Measurements from ENCODE around the gene TRIP11.

TRIP11 gene

GRCh38 chr14:91926131-91926890 is 113.5 kb downstream of the TRIP11 start:
- TF ChIP-seq MAX (IDR thresholded peaks at IDR 0.05) (no peak), CREB1 (IDR thresholded peaks at IDR 0.05; ENCODE audit: low read depth) (no peak), EGR1 (IDR thresholded peaks at IDR 0.05) (no peak), CEBPB (IDR thresholded peaks at IDR 0.05) (no peak), RAD21 (IDR thresholded peaks at IDR 0.05; ENCODE audit: low read depth) (no peak), YY1 (IDR thresholded peaks at IDR 0.05; ENCODE audit: low read depth) (no peak), EP300 (IDR thresholded peaks at IDR 0.05; ENCODE audit: borderline replicate concordance) (no peak), ZBTB7A (IDR thresholded peaks at IDR 0.05; ENCODE audit: low read depth) (no peak), TEAD4 (IDR thresholded peaks at IDR 0.05) (no peak), FOXM1 (IDR thresholded peaks at IDR 0.05; ENCODE audit: borderline replicate concordance, low read depth) (no peak), NFIC (IDR thresholded peaks at IDR 0.05) (no peak), TCF12 (IDR thresholded peaks at IDR 0.05; ENCODE audit: low read depth) (no peak), TAF1 (IDR thresholded peaks at IDR 0.05; ENCODE audit: low read depth) (no peak), REST (IDR thresholded peaks at IDR 0.05; ENCODE audit: low read depth) (no peak)
- TF ChIP-seq, protein P1, sequence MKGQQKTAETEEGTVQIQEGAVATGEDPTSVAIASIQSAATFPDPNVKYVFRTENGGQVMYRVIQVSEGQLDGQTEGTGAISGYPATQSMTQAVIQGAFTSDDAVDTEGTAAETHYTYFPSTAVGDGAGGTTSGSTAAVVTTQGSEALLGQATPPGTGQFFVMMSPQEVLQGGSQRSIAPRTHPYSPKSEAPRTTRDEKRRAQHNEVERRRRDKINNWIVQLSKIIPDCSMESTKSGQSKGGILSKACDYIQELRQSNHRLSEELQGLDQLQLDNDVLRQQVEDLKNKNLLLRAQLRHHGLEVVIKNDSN (IDR thresholded peaks at IDR 0.05), result no peak

GRCh38 chr14:91925727-91926121 is 114.1 kb downstream of the TRIP11 start:
- no peak for TF ChIP-seq CEBPB (IDR thresholded peaks at IDR 0.05)
- no peak for TF ChIP-seq REST (IDR thresholded peaks at IDR 0.05; ENCODE audit: low read depth)
- TF ChIP-seq MAX (IDR thresholded peaks at IDR 0.05), result no peak
- TF ChIP-seq CREB1 (IDR thresholded peaks at IDR 0.05; ENCODE audit: low read depth), result no peak
- TF ChIP-seq EP300 (IDR thresholded peaks at IDR 0.05; ENCODE audit: borderline replicate concordance), result no peak
- no peak for TF ChIP-seq YY1 (IDR thresholded peaks at IDR 0.05; ENCODE audit: low read depth)
- TF ChIP-seq EGR1 (IDR thresholded peaks at IDR 0.05), result no peak
- TF ChIP-seq ZBTB7A (IDR thresholded peaks at IDR 0.05; ENCODE audit: low read depth), result no peak

DNA sequence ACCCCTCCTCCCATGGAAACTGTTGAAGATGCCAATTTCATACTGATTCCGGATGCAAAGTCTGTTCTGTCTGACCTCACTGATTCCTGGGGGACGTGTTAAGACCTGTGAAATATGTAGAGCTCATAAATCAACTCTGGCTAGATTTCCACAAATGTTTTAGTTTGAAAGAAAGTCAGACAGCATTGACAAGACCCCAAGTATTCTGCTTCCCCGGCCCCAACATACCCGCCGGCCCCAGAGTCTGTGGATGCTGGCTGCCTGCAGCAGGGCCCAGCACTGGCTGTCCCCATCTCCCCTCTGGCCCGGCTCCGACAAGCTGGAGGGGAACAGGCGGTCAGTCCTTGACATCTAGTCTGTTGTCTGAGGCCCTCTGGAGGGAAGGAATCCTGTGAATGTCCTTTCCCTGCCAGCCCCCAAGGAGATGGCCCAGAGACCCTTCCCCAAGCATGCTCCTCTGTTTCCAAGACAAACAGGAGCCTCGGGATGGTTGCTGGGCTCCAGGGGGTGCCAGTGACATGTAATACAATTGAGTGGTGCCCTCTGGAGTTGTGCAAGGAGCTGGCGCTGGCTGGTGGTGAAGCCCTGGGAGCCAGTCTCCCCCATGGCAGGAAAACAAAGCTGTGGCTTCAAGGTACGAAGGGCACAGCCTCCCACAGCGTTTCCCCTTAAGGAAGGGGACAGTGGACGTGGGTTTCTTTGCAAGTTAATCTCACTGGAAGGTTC is 114.7 kb downstream of the TRIP11 start:
- TF ChIP-seq, protein P1 (IDR thresholded peaks at IDR 0.05), result no peak
- TF ChIP-seq TAF1 (IDR thresholded peaks at IDR 0.05; ENCODE audit: low read depth) (no peak), ZBTB7A (IDR thresholded peaks at IDR 0.05; ENCODE audit: low read depth) (no peak), REST (IDR thresholded peaks at IDR 0.05; ENCODE audit: low read depth) (no peak), EGR1 (IDR thresholded peaks at IDR 0.05) (no peak), TCF12 (IDR thresholded peaks at IDR 0.05; ENCODE audit: low read depth) (no peak), CEBPB (IDR thresholded peaks at IDR 0.05) (no peak), YY1 (IDR thresholded peaks at IDR 0.05; ENCODE audit: low read depth) (no peak), RAD21 (IDR thresholded peaks at IDR 0.05; ENCODE audit: low read depth) (no peak), TEAD4 (IDR thresholded peaks at IDR 0.05) (no peak)

DNA sequence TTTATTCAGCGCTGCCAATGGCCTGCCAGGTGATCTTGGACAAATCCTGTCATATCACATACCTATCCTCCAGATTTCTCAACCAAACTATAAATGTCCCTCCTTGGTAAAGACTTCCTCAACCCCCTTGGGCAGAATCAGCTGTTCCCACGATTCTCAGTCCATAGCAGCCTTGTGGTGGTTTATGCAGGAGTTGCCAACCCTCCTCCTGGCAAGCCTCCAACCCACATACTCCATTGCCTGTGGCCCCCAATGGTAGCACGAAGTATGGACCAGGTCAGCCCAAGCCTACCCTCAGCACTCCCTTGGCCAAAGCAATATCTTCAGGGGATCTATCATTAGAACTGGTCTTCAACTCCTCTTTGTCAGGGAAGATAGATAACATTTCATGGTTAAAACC is 119.3 kb downstream of the TRIP11 start:
- TF ChIP-seq EP300 (IDR thresholded peaks at IDR 0.05; ENCODE audit: borderline replicate concordance), result no peak
- TF ChIP-seq ZBTB7A (IDR thresholded peaks at IDR 0.05; ENCODE audit: low read depth), result no peak
- no peak for TF ChIP-seq CEBPB (IDR thresholded peaks at IDR 0.05)
- TF ChIP-seq MAX (IDR thresholded peaks at IDR 0.05), result no peak
- no peak for TF ChIP-seq NFIC (IDR thresholded peaks at IDR 0.05)
- no peak for TF ChIP-seq TEAD4 (IDR thresholded peaks at IDR 0.05)
- TF ChIP-seq TAF1 (IDR thresholded peaks at IDR 0.05; ENCODE audit: low read depth), result no peak
- TF ChIP-seq REST (IDR thresholded peaks at IDR 0.05; ENCODE audit: low read depth), result no peak
- TF ChIP-seq RAD21 (IDR thresholded peaks at IDR 0.05; ENCODE audit: low read depth), result no peak
- no peak for TF ChIP-seq YY1 (IDR thresholded peaks at IDR 0.05; ENCODE audit: low read depth)
- TF ChIP-seq, protein P1 (IDR thresholded peaks at IDR 0.05), result no peak
- no peak for TF ChIP-seq FOXM1 (IDR thresholded peaks at IDR 0.05; ENCODE audit: borderline replicate concordance, low read depth)
- no peak for TF ChIP-seq EGR1 (IDR thresholded peaks at IDR 0.05)
- TF ChIP-seq CREB1 (IDR thresholded peaks at IDR 0.05; ENCODE audit: low read depth), result no peak
- TF ChIP-seq TCF12 (IDR thresholded peaks at IDR 0.05; ENCODE audit: low read depth), result no peak

Measured in Ishikawa (cell line).